ENCODE measurements around the gene AGAP1. TPM values are rescaled to one million over a fixed set of nuclear protein-coding genes. Genes with fewer than 3 reads are reported as not detected.

The AGAP1 gene
- total and polyA plus RNA-seq, 2 donors (not counting 3 experiments of a cell fraction or from before 2014, with no cell fraction given): 10.2 to 20.9 TPM

GRCh38 chr2:235808366-235808765 is 314.5 kb downstream of the AGAP1 start:
- Histone ChIP-seq H3K36me3 (ENCODE audit: control insufficient read depth in 2 of 2, extremely low read depth in 1 of 2, insufficient read depth in 2 of 2, low read length in 2 of 2) (peaks cover 0 to 2% of the 10 kb centered on the region in 2 experiments), H3K27me3 (ENCODE audit: control insufficient read depth in 2 of 2, insufficient read depth in 2 of 2, low read length in 2 of 2) (no peaks in the 10 kb centered on the region), H3K9me3 (replicated peaks; ENCODE audit: control insufficient read depth, insufficient read depth, low read length) (no peaks in the 10 kb centered on the region), H3K9ac (replicated peaks; ENCODE audit: extremely low read depth, insufficient read depth, low read length) (no peak overlapping the region), H3K4me2 (ENCODE audit: insufficient read depth, low read length) (no peak overlapping the region), H3K9me1 (replicated peaks; ENCODE audit: control insufficient read depth, extremely low read depth, insufficient read depth, low read length) (no peaks in the 10 kb centered on the region), H2AFZ (ENCODE audit: low read depth, low read length) (no peak overlapping the region), H3K79me2 (ENCODE audit: control insufficient read depth, insufficient read depth, low read length) (no peaks in the 10 kb centered on the region), H4K20me1 (replicated peaks; ENCODE audit: control insufficient read depth, extremely low read depth, insufficient read depth, low read length) (no peaks in the 10 kb centered on the region), H3K27ac (ENCODE audit: insufficient read depth, low read depth, low read length) (no peak overlapping the region), H3K4me1 (ENCODE audit: control insufficient read depth, extremely low read depth, insufficient read depth, low read length) (no peaks in the 10 kb centered on the region), H3K4me3 (replicated peaks in 1 of 3; ENCODE audit: insufficient read depth in 1 of 3, low read depth in 1 of 3, low read length in 3 of 3) (no peak overlapping the region)
- CTCF ChIA-PET: interaction anchor here (1.2 kb wide), 1 partner anchor 29 kb away, joined by 3 read pairs; no protein-coding TSS in a partner anchor
- FAIRE-seq (no peak), DNase-seq (ENCODE audit: low read depth, low spot score) (no peak)
- dilution Hi-C loops (cut with MboI; ENCODE audit: extremely low pct_ligation_motif_present, low sequenced_read_pairs) (no loop called here), intact Hi-C loops (cut with micrococcal nuclease) (no loop called here)
- no peak for TF ChIP-seq JUN (IDR thresholded peaks at IDR 0.05; ENCODE audit: borderline replicate concordance, insufficient read depth, insufficient read length, low read depth)
- TF ChIP-seq MAX (IDR thresholded peaks at IDR 0.05; ENCODE audit: insufficient read depth, insufficient read length): no peak
- no peak for TF ChIP-seq MYC (IDR thresholded peaks at IDR 0.05; ENCODE audit: low read depth, low read length)
- no peak for TF ChIP-seq FOS (IDR thresholded peaks at IDR 0.05; ENCODE audit: borderline replicate concordance, insufficient read depth, low read length)
- TF ChIP-seq POLR2A (IDR thresholded peaks at IDR 0.05; ENCODE audit: low read depth, low read length): no peak
- TF ChIP-seq EZH2 (IDR thresholded peaks at IDR 0.05; ENCODE audit: borderline replicate concordance, low read depth, low read length, severe bottlenecking): no peak
- no peak for TF ChIP-seq CTCF (IDR thresholded peaks at IDR 0.05; ENCODE audit: extremely low read depth in 1 of 2, insufficient read depth in 1 of 2, low read depth in 1 of 2, low read length in 2 of 2)
- TF ChIP-seq POLR2AphosphoS5 (IDR thresholded peaks at IDR 0.05; ENCODE audit: insufficient read depth, low read depth, low read length): no peak
- TF ChIP-seq GATA2 (IDR thresholded peaks at IDR 0.05; ENCODE audit: insufficient read depth, insufficient read length, low read depth, low read length): no peak
- no TSS peak for BruUV-seq (replicated peaks)
- POLR2A ChIA-PET: no interaction called here

Data from endothelial cell of umbilical vein (primary cell).